GM12874 (cell line): ENCODE data around the gene OR52K1.

Experiments
- CTCF ChIP-seq: IDR thresholded peaks from 2 replicates; pipeline ENCODE4 v1.5.1; 2011; ENCODE audit warnings: low read depth, mild to moderate bottlenecking, control low read depth, low read length, moderate library complexity; ENCODE audit not compliant: insufficient read depth

Gene OR52K1

GRCh38 chr11:4522339-4522738, 39.9 kb downstream of the OR52K1 start:
- no peak for TF ChIP-seq CTCF

- no peak for TF ChIP-seq CTCF
Observed at GRCh38 chr11:4522752-4523151, 40.3 kb downstream of the OR52K1 start.

- TF ChIP-seq CTCF, result no peak
Observed at GRCh38 chr11:4523666-4524065, 41.2 kb downstream of the OR52K1 start.

GRCh38 chr11:4527926-4528325, 45.5 kb downstream of the OR52K1 start:
- TF ChIP-seq CTCF, result no peak

GRCh38 chr11:4539603-4540219, 57.3 kb downstream of the OR52K1 start:
- TF ChIP-seq CTCF, result peak; percentile 63

GRCh38 chr11:4541071-4541470, 58.6 kb downstream of the OR52K1 start:
- TF ChIP-seq CTCF, result no peak
